ENCODE measurements around the gene NDUFS1.
"Not testable (repeated sequence)": the region's sequence is repeated elsewhere in the genome, so short reads cannot be mapped to it uniquely, and the experiment has no call there.

NDUFS1 gene

GRCh38 chr2:206105541-206105940 lies 53.7 kb downstream of the NDUFS1 start:
- Histone ChIP-seq H3K4me1 (no peaks in the 10 kb centered on the region), H3K27me3 (no peaks in the 10 kb centered on the region), H3K27ac (no peak overlapping the region)

GRCh38 chr2:206105038-206105437 lies 54.2 kb downstream of the NDUFS1 start:
- Histone ChIP-seq H3K36me3 (peaks cover 7 to 30% (median 10%) of the 10 kb centered on the region in 3 donors), H3K4me3 (no peak overlapping the region), H3K27ac (no peak overlapping the region), H3K9me3 (no peaks in the 10 kb centered on the region), H3K4me1 (no peaks in the 10 kb centered on the region), H3K27me3 (no peaks in the 10 kb centered on the region)
- intact Hi-C loops (cut with DNase I; ENCODE audit: low total_unique reads) = no loop called here
- no peak for TF ChIP-seq CTCF (IDR thresholded peaks at IDR 0.05)
- no peak for DNase-seq

More at GRCh38 chr2:206105541-206105940, 53.7 kb downstream of the NDUFS1 start:
- no peak for DNase-seq
- no peak for TF ChIP-seq CTCF (IDR thresholded peaks at IDR 0.05)
- Histone ChIP-seq H3K36me3 (peaks cover 7 to 30% (median 10%) of the 10 kb centered on the region in 3 donors), H3K9me3 (no peaks in the 10 kb centered on the region), H3K4me3 (no peak overlapping the region)
- intact Hi-C loops (cut with DNase I; ENCODE audit: low total_unique reads) = no loop called here

GRCh38 chr2:206098872-206099271 lies 60.4 kb downstream of the NDUFS1 start:
- peak in 1 of 2 donors; percentile 40 for DNase-seq
- H3K27me3 ChIP-seq; H3K4me1 ChIP-seq; intact Hi-C loops (cut with DNase I; ENCODE audit: low total_unique reads); H3K36me3 ChIP-seq; H3K9me3 ChIP-seq; H3K4me3 ChIP-seq; H3K27ac ChIP-seq: not testable (repeated sequence)

- no peaks in the 10 kb centered on the region for H3K9me3 ChIP-seq
- H3K27me3 ChIP-seq = no peaks in the 10 kb centered on the region
- H3K27ac ChIP-seq = no peak overlapping the region
- intact Hi-C loops (cut with DNase I; ENCODE audit: low total_unique reads) = no loop called here
- no peak for DNase-seq
- no peak overlapping the region for H3K4me3 ChIP-seq
- H3K4me1 ChIP-seq = no peaks in the 10 kb centered on the region
- peaks cover 0 to 6% (median 0%) of the 10 kb centered on the region in 3 donors for H3K36me3 ChIP-seq
- no peak for TF ChIP-seq CTCF (IDR thresholded peaks at IDR 0.05)
Measured at GRCh38 chr2:206098471-206098870, 60.8 kb downstream of the NDUFS1 start.

- intact Hi-C loops (cut with DNase I; ENCODE audit: low total_unique reads) = no loop called here
- Histone ChIP-seq H3K36me3 (no peaks in the 10 kb centered on the region), H3K27me3 (no peaks in the 10 kb centered on the region), H3K4me1 (no peaks in the 10 kb centered on the region), H3K27ac (no peak overlapping the region), H3K4me3 (no peak overlapping the region), H3K9me3 (no peaks in the 10 kb centered on the region)
- no peak for TF ChIP-seq CTCF (IDR thresholded peaks at IDR 0.05)
- DNase-seq = no peak
Measured at GRCh38 chr2:206096876-206097275, 62.4 kb downstream of the NDUFS1 start.

- Histone ChIP-seq H3K9me3 (no peaks in the 10 kb centered on the region), H3K36me3 (peaks cover 0 to 3% (median 0%) of the 10 kb centered on the region in 3 donors), H3K4me1 (no peaks in the 10 kb centered on the region), H3K27me3 (no peaks in the 10 kb centered on the region), H3K27ac (no peak overlapping the region), H3K4me3 (no peak overlapping the region)
- DNase-seq = no peak
- intact Hi-C loops (cut with DNase I; ENCODE audit: low total_unique reads) = no loop called here
- TF ChIP-seq CTCF (IDR thresholded peaks at IDR 0.05) = no peak
Measured at GRCh38 chr2:206095536-206096332, 63.5 kb downstream of the NDUFS1 start.

All from tibial artery (tissue), 4 donors.